ENCODE measurements around the gene SLCO2B1.

DNA sequence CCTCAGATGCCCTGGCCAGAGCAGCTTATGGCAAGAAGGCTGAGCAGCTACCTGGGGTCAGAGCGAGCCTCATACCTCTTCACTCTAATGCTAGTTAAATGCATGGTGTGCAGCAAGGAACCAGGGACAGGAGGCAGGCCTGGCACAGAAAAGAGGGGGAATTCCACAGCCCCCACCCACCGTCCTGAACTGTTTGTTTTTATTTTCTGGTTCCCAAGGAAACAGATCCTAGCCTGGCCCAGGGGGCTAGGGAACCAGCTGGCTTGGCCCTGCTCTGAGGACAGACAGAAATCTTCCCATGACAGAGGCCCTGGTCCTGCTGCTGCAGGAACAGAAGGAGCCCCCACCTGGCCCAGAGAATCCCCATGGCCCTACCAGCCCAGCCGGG is 40.4 kb downstream of the SLCO2B1 start:
- TF ChIP-seq, protein P1, sequence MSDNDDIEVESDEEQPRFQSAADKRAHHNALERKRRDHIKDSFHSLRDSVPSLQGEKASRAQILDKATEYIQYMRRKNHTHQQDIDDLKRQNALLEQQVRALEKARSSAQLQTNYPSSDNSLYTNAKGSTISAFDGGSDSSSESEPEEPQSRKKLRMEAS (IDR thresholded peaks at IDR 0.05) = no peak
- TF ChIP-seq CTCF (IDR thresholded peaks at IDR 0.05; ENCODE audit: low read depth, low read length, missing input control) = no peak
- no peak for TF ChIP-seq ATF3 (IDR thresholded peaks at IDR 0.05)

All from liver (tissue), 3 donors.